NCI-H1048 (cell line): ENCODE results near the gene PLEKHM2.

ENCODE experiments used
- DNase-seq: peaks from one replicate; lab custom pipeline; 2025; lab: John Stamatoyannopoulos, UW

PLEKHM2 gene

DNA sequence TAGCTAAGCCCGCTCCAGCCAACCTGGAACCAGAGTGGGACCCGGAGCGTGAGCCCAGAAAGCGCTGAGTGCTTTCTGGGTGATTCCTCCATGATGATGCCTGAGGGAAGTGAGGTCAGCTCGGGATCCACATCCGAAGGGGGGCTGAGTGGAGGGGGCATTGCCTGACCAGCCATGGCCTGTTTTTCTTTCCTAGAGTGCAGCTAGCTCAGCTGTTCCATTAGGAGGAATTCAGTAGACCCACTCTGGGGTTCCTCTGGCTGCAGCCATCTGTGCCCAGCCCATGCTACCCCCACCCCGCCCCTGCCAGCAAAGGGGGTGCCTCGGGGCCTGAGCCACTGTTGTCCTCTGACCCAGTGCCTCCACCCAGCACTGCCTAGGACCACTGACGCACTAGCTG is 42.4 kb downstream of the PLEKHM2 start:
- DNase-seq: no peak

GRCh38 chr1:15727021-15727420 is 42.9 kb downstream of the PLEKHM2 start:
- no peak for DNase-seq

DNA sequence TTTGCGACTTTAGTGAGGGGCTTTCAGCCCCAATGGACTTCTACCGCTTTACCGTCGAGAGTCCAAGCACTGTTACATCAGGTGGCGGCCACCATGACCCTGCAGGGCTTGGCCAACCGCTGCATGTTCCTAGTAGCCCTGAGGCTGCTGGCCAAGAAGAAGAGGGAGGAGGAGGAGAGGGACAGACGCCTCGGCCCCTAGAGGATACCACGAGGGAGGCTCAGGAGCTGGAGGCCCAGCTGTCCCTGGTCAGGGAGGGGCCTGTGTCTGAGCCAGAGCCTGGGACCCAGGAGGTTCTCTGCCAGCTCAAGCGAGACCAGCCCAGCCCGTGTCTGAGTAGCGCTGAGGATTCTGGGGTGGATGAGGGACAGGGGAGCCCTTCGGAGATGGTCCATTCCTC is 43.3 kb downstream of the PLEKHM2 start:
- no peak for DNase-seq

- DNase-seq: no peak
These were observed 43.9 kb downstream of the PLEKHM2 start for GRCh38 chr1:15727866-15728534.

GRCh38 chr1:15728937-15729657 is 45.0 kb downstream of the PLEKHM2 start:
- DNase-seq: no peak

- no peak for DNase-seq
These were observed 46.3 kb downstream of the PLEKHM2 start for GRCh38 chr1:15730423-15730822.

DNA sequence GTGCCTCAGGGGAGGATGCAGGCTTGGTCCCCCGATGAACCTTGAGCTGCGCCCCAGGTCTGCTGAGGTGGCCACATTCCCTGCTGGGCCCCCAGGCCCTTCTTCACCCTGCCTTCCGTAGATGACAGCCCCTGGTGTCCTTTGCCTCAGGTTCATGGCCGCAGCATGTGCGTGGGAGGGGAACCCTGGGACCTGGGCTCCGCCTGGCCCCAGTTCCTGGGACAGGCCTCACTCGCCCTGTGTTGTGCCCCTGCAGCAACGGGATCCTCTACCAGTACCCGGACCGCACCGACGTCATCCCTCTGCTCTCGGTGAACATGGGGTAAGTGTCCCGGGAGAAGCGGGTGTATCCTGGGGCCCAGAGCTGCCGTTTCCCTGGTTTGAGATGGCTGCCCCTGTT is 46.8 kb downstream of the PLEKHM2 start:
- no peak for DNase-seq

GRCh38 chr1:15731735-15732685 is 47.9 kb downstream of the PLEKHM2 start:
- DNase-seq: no peak

DNA sequence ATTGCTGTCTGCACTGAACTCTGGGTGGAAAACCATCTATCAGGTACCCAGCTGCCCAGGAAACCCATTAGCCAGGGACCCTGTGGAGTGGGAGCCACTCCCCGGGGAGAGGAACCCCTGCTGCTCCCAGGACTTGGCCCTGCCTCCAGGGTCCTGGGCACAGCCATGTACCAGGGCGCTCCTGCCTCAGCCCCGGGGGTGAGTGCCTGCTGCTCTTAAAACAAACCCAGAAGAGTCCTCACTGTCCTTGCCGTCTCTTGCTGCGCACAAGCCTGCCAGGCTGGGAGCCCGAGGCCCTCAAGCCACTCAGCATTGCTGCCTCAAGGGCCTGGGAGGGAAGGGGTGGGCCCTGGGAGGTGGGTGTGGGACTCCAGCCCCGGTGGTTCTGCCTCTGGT is 48.6 kb downstream of the PLEKHM2 start:
- no peak for DNase-seq

DNA sequence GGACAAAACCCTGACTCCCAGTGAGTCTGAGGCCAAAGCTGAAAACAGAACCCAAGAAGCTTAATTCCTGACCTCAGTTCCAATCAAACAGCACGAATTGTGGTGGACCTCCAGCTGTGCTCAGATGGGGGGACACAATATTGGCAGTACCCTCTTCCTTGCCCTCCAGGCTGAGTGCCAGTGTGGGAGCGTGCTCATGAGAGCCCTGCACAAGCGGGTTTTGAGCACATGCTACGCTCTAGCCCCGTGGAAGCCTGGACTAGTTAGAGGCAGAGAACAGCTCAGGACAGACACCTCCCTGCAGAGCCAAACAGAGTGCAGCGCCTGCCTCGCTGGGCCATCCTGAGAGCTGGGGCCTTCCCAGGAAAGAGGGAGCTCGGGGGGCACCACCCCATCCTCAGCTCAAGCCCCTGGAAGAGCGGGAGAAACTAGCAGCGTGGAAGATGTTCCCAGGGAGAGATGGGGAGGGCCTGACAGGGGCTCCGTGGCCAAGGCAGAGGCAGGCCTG is 49.2 kb downstream of the PLEKHM2 start:
- DNase-seq: no peak

GRCh38 chr1:15733726-15734226 is 49.7 kb downstream of the PLEKHM2 start:
- DNase-seq: no peak

DNA sequence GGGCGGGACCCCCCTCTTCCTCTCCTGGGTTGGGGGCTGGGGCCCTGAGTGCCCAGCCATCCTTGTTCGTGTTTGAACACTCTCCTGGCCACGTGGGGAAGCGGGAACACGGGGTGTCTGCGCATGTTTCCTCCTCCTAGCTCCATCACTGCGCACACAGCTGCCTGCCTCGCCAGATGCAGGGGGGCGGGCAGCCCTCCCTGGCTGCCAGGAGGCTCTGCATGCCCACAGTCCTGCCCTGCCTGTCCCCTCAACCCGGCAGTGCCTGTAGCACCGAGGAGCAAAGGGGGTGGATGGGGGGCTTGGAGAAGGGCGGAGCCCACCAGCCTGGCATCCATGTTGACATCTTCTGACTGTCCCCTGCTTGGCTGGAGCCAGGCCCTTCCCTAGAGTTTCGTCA is 50.2 kb downstream of the PLEKHM2 start:
- no peak for DNase-seq

- DNase-seq: no peak
These were observed 50.8 kb downstream of the PLEKHM2 start for GRCh38 chr1:15734901-15735300.

GRCh38 chr1:15735304-15736037 is 51.4 kb downstream of the PLEKHM2 start:
- DNase-seq: no peak

- DNase-seq: no peak
These were observed 52.1 kb downstream of the PLEKHM2 start, which contains the start of gene SLC25A34 for GRCh38 chr1:15736038-15736891. Gene SLC25A34 (plus strand): TSS chr1:15736258. CDS start chr1:15736486, 228 bp downstream.

- DNase-seq: no peak
These were observed 52.8 kb downstream of the PLEKHM2 start for GRCh38 chr1:15736892-15737261.

DNA sequence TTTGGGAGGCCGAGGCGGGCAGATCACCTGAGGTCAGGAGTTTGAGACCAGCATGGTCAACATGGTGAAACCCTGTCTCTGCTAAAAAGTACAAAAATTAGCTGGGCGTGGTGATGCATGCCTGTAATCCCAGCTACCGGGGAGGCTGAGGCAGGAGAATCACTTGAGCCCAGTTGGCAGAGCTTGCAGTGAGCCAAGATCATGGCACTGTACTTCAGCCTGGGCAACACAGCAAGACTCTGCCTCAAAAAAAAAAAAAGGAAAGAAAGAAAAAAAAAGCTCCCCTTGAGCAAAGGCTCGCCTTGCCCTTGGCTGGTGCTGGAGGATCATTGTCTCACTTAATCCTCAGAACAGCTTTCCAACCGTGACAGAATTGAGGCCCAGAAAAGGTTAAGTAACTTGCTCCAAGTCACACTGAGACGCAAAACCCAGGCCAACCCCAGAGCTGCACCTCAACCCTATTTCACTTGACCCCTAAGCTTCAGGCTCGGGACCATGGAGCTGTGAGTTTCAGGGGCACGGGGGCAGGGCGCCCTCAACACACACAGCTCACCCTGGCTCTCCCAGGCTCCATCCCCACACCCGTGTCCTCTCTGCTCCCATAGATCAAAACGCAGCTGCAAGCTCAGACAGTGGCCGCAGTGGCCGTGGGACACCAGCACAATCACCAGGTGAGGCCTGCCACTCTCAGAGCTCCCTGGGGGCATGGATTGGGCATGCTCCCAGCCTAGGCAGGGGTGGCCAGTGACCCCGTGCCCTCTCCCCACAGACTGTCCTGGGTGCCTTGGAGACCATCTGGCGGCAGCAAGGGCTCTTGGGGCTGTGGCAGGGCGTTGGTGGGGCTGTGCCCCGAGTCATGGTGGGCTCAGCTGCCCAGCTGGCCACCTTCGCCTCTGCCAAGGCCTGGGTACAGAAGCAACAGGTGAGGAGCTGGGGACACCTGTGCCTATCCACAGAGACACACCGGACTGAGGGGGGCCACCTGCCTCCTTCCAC is 53.5 kb downstream of the PLEKHM2 start:
- DNase-seq: no peak

GRCh38 chr1:15738416-15739113 is 54.4 kb downstream of the PLEKHM2 start:
- no peak for DNase-seq

- no peak for DNase-seq
These were observed 55.1 kb downstream of the PLEKHM2 start for GRCh38 chr1:15739259-15739658.
